Fibroblast of villous mesenchyme (primary cell): ENCODE data around the gene CCSAP. TPM values are rescaled to one million over a fixed set of nuclear protein-coding genes. Genes with fewer than 3 reads are reported as not detected.
"Not testable (repeated sequence)": the region's sequence is repeated elsewhere in the genome, so short reads cannot be mapped to it uniquely, and the experiment has no call there.

Experiments used
- DNase-seq: peaks from one replicate; pipeline ENCODE4 v3.0.0-alpha.2; 2010; ENCODE audit warnings: low read depth
- H3K4me3 ChIP-seq: 2 replicates; pipeline ENCODE4 v1.5.1; 2011; ENCODE audit warnings: low read depth, mild to moderate bottlenecking, low read length
- total RNA-seq: library from RNA; depleted of rRNA; stranded (reverse); fragments of >200 nt; gene quantifications from 2 replicates; pipeline ENCODE4 v1.2.3, GENCODE V29; 2012
- TF ChIP-seq, protein P1 (sequence below): IDR thresholded peaks from 2 replicates; pipeline ENCODE4 v1.5.1; 2012; ENCODE audit warnings: low read depth, mild to moderate bottlenecking, low read length; ENCODE audit not compliant: insufficient read depth

The CCSAP gene
- total RNA-seq, 1 donor: 12.1 TPM

DNA sequence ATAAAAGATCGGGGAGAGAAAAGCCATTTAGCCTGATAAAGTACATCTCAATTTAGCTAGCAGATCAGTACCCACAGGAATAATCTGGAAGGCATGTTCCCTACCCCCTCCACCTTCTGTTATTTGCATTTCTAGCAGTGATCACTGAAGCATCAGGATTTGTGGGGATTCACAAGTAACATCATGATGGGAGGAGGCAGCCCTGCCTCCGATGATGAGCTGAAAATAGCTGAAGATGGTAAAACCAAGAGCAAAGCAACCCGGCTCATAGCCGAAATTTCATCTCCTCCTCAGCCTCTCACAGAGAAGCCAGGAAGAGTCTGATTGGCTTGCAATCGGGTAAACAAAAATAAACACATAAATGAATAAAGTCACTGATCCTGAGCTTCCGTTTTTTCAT is 2.4 kb downstream of the CCSAP start:
- TF ChIP-seq, protein P1, sequence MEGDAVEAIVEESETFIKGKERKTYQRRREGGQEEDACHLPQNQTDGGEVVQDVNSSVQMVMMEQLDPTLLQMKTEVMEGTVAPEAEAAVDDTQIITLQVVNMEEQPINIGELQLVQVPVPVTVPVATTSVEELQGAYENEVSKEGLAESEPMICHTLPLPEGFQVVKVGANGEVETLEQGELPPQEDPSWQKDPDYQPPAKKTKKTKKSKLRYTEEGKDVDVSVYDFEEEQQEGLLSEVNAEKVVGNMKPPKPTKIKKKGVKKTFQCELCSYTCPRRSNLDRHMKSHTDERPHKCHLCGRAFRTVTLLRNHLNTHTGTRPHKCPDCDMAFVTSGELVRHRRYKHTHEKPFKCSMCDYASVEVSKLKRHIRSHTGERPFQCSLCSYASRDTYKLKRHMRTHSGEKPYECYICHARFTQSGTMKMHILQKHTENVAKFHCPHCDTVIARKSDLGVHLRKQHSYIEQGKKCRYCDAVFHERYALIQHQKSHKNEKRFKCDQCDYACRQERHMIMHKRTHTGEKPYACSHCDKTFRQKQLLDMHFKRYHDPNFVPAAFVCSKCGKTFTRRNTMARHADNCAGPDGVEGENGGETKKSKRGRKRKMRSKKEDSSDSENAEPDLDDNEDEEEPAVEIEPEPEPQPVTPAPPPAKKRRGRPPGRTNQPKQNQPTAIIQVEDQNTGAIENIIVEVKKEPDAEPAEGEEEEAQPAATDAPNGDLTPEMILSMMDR: no peak
- no peak for DNase-seq
- no peak overlapping the region for H3K4me3 ChIP-seq

DNA sequence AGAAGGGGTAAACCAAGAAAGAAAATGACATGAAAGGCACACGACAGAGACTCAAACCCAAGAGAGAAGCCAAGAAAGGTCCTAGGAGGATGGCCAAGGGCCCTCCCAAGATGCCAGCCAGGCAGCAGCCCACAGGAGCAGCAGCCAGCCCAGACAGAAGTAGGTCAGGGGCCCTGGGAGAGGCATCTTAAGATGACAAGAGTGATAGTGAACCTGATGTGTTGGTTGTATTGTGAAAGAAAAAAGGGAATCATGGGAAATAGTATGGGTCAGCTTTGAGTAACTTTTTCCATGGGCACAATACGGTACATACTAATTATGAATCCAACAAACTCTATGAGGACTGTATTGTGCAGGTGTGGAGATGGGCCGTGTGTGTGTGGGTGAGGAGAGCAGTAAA is 3.3 kb downstream of the CCSAP start:
- H3K4me3 ChIP-seq: no peak overlapping the region
- no peak for DNase-seq
- TF ChIP-seq, protein P1: no peak

DNA sequence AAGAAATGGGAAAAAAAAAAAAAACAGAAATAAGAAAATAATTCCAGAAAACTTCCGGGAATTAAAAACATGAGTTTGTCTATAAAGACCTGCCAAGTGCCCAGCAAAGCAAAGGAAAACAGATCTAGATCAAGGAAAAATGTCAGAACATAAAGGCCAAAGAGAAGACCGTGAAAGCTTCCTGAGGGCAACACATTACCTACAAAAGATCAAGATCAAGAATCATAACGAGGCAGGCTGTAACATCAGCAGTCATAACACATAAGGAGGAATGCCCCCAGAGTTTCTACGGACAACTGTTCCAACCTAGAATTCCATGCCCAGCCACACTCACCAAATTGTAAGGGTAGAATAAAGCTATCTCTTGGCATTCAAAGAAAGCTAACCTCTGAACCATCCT is 3.8 kb downstream of the CCSAP start:
- DNase-seq: no peak
- no peak overlapping the region for H3K4me3 ChIP-seq
- TF ChIP-seq, protein P1: no peak

DNA sequence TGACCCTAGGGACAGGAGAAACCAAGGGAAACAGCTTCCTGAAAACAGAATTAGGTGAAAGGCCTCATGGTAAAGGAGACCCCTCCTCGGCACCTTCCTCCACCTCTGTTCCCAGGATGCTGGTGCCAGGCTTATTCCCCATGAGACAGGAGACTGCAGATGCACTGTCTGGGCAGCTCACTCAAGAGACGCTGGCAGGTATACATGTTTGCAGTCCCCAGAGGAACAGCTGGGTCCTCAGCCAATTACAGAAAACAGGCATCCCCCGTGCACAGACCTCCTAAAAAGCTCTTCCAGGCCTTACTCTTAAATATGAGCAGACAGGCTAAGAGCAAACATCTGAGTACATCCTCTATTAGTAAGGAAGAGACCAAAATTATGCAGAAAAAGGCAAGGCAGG is 6.5 kb downstream of the CCSAP start:
- TF ChIP-seq, protein P1: no peak
- no peak overlapping the region for H3K4me3 ChIP-seq
- no peak for DNase-seq

DNA sequence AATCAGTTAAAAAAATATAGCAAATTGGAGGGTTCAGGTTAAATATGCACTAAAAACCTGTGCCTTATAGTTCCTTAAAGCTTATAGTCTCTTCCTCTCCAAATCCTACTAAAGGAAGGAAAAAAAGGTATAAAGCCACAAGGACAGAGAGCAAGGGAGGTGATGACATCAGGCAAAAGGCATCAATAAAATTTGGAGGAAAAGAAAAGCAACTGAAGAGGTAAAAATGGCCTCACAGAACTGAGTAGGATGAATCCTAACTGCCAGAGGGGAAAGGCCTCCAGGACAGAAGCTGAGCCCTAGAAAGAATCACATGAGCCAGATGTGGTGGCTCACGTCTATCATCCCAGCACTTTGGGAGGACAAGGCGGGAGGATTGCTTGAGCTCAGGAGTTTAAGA is 8.1 kb downstream of the CCSAP start:
- no peak for DNase-seq
- TF ChIP-seq, protein P1: no peak
- no peak overlapping the region for H3K4me3 ChIP-seq

DNA sequence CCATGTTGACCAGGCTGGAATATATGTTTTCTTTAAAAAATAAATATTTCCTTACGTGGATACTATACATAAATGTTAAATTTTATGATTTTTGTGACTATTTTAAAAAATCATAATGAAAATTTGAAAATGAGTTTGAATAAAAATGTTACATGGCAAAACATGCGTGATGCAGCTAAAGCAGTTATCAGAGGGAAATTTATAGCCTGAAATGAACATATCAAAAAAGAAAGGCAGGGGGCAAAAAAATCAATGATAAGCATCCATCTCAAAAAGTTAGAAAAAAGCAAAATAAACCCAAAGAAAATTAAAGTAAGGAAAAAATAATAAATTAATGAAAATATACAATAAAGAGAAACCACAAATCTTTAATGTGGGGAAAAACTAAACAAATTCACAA is 8.6 kb downstream of the CCSAP start:
- H3K4me3 ChIP-seq: no peak overlapping the region
- TF ChIP-seq, protein P1: no peak
- no peak for DNase-seq

DNA sequence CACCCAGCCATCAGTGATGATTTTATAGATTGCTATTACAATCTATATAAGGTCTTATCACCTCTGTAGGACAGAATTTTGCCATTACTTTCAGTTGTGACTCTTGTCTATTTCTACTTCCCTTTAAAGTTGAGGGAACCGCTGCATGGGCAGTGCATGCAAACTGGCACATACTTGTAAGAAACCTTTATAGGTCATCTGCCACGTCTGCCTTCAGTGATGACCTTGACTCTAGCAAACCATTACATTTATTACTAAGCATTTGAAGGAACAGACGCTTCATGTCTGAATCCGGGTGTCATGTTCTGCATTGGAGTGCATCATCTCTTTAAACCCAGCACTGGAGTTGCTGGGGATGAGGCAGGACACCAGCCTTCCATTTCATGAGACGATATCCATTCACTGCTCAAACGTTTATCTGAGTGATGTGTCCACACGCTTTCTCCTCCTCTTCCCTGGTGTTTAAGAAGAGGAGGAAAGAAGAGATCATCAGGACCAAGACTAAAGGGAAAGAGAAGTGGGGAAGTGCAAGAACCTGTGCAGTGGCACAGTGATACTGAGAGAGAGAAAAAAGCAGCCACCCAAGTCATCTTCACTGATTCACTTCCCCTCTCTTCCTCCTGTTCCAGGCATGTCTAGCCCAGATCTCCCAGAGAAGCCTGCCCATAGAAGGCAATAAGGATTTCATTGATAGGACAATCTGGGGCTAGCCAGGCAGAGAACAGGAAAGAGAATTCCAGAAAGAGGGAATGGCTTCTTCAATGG is 14.1 kb downstream of the CCSAP start:
- no peak overlapping the region for H3K4me3 ChIP-seq
- TF ChIP-seq, protein P1: no peak
- no peak for DNase-seq

DNA sequence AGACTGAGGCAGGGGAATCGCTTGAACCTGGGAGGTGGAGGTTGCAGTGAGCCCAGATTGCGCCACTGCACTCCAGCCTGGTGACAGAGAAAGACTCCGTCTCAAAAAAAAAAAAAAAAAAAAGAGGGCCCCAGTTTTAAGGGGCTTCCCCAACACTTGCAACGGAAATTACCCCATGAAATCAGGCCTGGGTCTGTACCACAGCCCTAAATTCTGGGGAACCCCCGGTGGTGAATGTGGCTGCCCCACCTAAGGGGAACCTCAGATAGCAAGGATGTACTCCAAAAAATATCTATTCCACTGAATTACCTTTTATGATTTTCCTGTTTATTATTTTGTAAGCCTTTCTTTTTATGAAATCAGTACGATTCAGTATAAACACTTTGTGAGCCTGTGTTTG is 15.1 kb downstream of the CCSAP start:
- DNase-seq, H3K4me3 ChIP-seq: not testable (repeated sequence)
